ENCODE measurements around the gene R3HDM4.

Gene R3HDM4

DNA sequence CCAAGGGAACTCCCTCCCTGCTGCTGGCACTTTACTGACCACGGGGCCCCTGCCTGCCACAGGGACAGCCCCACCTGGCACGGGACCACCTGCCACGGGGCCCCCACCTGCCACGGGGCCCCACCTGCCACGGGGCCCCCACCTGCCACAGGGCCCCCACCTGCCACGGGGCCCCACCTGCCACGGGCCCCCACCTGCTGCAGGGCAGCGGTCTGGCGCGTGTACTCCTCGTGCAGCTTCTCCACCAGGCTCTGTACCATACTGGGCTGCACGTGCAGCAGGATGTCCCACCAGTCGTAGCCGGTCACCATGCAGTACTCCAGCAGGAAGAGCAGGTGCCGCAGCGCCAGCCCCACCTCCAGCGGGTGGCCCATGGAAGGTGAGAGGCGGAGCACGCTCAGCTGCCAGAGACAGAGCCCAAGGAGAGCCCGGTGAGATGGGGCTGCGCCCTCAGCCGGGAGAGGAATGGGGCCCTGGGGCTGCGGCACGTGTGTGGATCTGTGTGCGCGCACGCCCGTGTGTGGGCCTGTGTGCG is 36.2 kb downstream of the R3HDM4 start:
- TF ChIP-seq, protein P1, sequence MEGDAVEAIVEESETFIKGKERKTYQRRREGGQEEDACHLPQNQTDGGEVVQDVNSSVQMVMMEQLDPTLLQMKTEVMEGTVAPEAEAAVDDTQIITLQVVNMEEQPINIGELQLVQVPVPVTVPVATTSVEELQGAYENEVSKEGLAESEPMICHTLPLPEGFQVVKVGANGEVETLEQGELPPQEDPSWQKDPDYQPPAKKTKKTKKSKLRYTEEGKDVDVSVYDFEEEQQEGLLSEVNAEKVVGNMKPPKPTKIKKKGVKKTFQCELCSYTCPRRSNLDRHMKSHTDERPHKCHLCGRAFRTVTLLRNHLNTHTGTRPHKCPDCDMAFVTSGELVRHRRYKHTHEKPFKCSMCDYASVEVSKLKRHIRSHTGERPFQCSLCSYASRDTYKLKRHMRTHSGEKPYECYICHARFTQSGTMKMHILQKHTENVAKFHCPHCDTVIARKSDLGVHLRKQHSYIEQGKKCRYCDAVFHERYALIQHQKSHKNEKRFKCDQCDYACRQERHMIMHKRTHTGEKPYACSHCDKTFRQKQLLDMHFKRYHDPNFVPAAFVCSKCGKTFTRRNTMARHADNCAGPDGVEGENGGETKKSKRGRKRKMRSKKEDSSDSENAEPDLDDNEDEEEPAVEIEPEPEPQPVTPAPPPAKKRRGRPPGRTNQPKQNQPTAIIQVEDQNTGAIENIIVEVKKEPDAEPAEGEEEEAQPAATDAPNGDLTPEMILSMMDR (IDR thresholded peaks at IDR 0.05; ENCODE audit: control insufficient read depth, insufficient read depth, low read depth, low read length, missing control alignments), result no peak
- no peak for DNase-seq (ENCODE audit: low read depth)
- no peak overlapping the region for H3K4me3 ChIP-seq (ENCODE audit: control insufficient read depth, low read depth, low read length)

DNA sequence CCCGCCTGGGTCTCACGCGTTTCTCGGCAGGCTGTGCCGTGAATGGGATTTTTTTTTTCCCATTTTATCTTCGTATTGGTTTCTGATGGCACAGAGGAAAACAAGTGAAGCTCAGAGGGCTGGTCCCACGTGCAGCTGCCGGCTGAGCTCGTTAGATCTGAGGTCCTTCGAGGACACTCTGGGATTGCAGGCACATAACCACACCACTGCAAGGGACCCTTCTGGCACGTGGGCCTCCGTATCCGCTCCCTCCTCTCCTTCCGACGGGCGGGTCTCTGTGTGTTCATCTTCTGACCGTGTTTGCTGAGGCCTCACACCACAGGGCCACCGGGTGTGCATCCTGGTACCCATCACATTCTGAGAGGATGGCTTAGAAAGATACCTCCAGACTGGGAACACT is 36.9 kb downstream of the R3HDM4 start:
- no peak overlapping the region for H3K4me3 ChIP-seq (ENCODE audit: control insufficient read depth, low read depth, low read length)
- TF ChIP-seq, protein P1 (IDR thresholded peaks at IDR 0.05; ENCODE audit: control insufficient read depth, insufficient read depth, low read depth, low read length, missing control alignments), result no peak
- no peak for DNase-seq (ENCODE audit: low read depth)

DNA sequence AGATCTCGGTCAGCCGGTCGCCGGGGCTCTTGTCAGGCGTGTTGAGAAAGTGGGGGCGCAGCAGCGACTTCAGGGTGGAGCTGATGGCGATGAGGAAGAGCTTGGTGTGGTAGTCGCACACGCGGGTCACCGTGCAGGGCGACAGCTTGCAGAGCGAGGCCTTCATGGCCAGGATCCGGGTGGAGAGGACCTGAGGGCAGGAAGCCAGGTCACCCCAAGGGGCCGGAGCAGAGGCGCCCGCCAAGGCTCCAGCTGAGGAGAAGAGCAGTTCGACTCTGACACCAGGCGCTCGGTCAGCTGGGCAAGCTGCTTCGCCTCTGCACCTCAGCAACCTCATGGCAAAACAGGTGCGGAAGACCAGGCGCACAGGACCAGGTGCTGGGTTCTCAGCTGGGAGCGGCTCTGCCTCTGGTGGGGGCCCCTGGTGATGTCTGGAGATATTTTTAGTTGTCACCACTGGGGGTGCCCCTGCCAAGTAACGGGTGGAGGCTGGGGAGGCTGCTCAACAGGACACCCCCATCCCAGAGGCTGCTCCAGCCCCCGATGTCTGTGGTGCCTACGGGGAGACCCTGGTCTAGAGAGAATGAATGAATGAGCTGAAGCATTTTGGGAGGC is 37.6 kb downstream of the R3HDM4 start:
- TF ChIP-seq, protein P1 (IDR thresholded peaks at IDR 0.05; ENCODE audit: control insufficient read depth, insufficient read depth, low read depth, low read length, missing control alignments), result no peak
- H3K4me3 ChIP-seq (ENCODE audit: control insufficient read depth, low read depth, low read length), result no peak overlapping the region
- DNase-seq (ENCODE audit: low read depth), result no peak

DNA sequence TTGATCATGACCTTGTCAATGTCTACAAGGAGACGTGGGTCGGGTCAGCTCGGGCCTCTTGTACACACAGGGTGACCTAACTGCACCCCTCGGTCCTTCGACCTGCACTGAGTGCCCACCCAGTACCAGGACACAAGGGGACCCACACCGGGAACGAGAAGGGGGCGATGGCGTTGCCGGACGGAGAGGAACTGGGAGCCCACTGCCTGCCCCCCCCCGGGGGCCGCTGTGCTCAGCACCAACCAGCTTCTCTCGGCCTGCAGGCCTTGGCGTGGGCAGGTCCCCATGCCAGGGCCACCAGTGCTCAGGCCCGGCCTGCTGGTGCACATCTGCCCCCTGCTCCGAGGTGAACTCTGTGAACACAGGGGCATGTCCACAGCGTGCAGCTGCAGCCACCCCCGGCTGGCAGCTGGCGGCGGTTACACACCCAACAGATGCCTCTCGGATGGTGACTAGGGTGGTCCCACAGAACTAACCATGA is 39.4 kb downstream of the R3HDM4 start:
- H3K4me3 ChIP-seq (ENCODE audit: control insufficient read depth, low read depth, low read length), result no peak overlapping the region
- TF ChIP-seq, protein P1 (IDR thresholded peaks at IDR 0.05; ENCODE audit: control insufficient read depth, insufficient read depth, low read depth, low read length, missing control alignments), result no peak
- DNase-seq (ENCODE audit: low read depth), result no peak

DNA sequence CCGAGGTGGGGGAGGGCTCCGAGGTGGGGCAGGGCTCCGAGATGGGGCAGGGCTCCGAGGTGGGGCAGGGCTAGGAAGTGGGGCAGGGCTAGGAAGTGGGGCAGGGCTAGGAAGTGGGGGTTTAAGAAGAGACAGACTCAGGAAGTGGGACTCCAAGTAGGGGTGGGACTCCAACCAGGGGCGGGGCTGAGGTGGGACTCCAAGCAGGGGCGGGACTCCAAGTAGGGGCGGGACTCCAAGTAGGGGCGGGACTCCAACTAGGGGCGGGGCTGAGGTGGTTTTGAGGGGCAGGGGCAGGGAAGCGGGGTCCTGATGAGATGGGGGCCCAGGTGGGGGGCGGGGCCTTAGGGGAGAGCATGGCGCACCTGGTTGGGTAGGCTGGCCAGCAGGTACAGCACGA is 39.9 kb downstream of the R3HDM4 start:
- DNase-seq (ENCODE audit: low read depth), result no peak
- TF ChIP-seq, protein P1 (IDR thresholded peaks at IDR 0.05; ENCODE audit: control insufficient read depth, insufficient read depth, low read depth, low read length, missing control alignments), result no peak
- H3K4me3 ChIP-seq (ENCODE audit: control insufficient read depth, low read depth, low read length), result no peak overlapping the region

DNA sequence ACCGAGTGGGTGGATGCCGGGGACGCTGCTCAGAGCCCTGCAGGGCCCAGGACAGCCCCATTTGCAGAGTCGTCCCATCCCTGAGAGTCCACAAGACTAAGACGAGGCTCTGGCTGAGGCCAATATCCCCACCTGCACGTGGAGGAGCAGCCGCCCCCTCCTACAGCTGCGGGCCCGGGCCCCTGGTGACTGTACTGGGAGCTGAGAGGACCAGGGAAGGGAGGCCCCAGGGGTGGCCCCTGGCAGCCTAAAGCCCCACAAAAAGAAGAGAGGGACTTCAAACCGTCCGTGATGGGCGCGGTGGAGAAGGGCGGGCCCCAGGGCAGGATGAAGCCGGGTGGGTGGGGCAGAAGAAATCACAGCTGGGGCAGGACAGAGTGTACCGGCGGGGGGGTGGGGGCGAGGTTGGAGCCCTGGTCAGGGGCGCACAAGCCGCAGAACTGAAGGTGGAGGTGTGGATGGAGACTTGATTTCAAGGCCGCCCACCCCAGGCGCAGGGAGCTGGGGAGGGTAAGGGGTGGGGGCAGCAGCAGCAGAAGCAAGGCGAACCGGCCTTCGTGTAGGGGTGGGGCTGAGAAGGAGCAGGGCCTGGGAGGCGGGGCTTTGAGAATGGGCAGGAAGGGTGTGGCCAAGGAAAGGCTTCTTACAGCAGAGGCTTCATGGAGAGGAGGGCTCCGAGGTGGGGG is 40.6 kb downstream of the R3HDM4 start:
- DNase-seq (ENCODE audit: low read depth), result no peak
- no peak overlapping the region for H3K4me3 ChIP-seq (ENCODE audit: control insufficient read depth, low read depth, low read length)
- TF ChIP-seq, protein P1 (IDR thresholded peaks at IDR 0.05; ENCODE audit: control insufficient read depth, insufficient read depth, low read depth, low read length, missing control alignments), result no peak

Data from AG09309 (cell line).